ENCODE measurements around the gene NECTIN1.

The NECTIN1 gene

GRCh38 chr11:119712006-119712405 lies 17.0 kb downstream of the NECTIN1 start:
- DNase-seq, result no peak

GRCh38 chr11:119711476-119711875 lies 17.5 kb downstream of the NECTIN1 start:
- DNase-seq, result no peak

DNA sequence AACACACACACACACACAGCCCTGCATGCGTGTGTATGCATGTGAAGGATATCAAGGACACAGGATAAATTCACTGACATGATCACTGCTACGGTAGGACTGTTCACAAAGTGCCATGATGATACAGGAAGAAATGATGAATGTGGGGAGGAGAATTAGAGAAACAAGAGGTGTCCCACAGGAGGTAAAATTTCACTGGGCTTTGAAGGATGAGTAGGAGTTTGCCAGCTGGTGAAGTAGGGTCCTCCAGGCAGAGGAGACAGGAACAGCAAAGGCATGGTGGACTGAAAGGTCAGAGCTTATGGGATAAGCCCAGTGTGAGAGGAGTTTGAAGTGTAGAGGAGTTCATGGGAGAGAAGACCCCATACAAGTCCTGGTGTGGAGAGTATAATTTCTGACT lies 18.6 kb downstream of the NECTIN1 start:
- DNase-seq, result no peak

DNA sequence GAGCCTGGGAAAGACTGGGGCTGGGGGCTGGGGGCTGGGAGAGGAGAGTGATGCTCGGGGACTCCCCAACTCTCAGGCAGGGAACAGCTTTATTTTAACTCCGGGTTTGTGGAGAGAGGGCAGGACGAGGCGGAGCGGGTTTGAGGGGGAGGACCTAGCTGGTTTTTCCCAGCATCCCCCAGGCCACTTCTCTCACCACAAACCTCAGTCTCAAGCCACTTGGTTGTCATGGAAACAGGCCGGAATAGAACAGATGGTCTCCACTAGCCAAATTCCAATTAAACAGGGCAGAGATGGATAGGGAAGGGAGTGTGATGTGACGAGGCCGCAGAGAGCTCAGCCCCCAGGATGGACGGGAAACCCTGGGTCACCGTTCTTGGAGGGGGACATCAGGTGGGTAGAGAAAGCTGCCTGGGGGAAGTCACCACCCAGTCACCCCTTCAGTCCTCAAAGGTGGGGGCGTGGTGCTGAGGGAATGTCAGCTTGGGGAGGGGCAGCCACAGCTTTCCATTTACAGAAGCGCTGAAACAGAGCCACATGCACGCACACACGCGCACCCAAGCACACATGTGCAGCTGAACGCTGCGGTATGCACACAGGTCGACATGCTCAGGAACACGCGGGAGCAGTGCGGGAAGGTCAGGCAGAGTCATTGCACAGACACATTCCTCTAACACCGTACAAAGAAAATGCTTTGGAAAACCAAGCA lies 19.2 kb downstream of the NECTIN1 start:
- no peak for DNase-seq

DNA sequence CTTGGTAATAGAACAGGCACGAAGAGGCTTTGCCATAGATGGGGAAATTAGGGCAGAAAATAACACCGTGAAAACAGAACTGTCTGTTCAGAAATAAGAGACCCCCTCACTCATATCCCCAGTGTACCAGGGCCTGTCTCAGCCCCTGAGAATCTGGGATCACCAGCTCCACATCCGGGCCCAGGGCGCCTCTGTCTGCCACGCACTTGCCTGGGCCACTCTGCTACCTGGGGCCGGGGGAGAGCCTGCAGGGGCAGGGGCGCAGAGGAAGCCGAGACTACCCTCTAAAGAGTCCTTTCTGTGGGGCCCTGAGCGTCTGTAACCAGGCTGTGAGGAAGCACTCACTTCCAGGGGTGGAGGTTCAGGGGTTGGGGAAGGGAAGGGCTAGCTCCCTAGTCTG lies 19.8 kb downstream of the NECTIN1 start:
- DNase-seq, result no peak

- no peak for DNase-seq
These were observed 20.6 kb downstream of the NECTIN1 start for GRCh38 chr11:119708384-119708783.

GRCh38 chr11:119706887-119707286 lies 22.1 kb downstream of the NECTIN1 start:
- DNase-seq, result no peak

DNA sequence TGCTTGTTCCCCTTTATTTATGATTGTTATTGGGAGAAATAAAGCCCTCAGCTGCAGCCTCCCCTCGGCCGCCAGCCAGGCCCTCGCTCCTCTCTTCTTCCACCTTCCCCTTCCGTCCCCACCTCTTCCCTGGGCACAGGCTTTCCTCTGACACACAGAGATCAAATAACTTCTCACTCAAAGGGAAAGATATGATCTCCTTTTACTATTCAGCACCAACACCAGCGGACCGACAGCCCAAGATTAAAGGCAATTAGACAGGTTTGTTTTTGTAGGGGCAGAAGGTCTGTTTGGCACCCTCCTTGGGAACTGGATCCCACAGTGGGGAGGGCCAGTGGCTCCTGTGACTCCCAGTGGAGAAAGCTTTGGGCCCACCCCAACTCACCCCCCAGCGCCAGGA lies 23.0 kb downstream of the NECTIN1 start:
- no peak for DNase-seq

- DNase-seq, result no peak
These were observed 23.6 kb downstream of the NECTIN1 start for GRCh38 chr11:119705362-119705761.

DNA sequence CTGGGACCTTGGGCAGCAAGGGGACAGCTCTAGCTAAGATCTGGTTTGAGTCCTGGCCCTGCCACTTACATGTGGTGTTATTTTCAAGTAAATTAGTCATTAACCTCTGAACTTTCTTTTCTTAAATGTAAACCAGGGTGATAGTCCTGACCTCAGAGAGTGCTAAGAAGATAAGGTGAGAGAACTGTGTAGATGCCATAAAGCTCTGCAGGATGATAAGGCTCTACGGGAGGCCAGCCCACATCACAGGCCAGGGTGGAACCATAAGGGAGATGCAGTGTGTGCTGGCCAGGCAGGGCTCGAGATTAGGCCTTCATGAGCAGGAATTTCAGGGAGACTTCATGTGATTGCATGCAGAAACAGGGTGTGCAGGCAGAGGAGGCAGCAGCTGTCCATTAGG lies 24.2 kb downstream of the NECTIN1 start:
- DNase-seq, result no peak

- no peak for DNase-seq
These were observed 27.1 kb downstream of the NECTIN1 start for GRCh38 chr11:119701591-119702549.

DNA sequence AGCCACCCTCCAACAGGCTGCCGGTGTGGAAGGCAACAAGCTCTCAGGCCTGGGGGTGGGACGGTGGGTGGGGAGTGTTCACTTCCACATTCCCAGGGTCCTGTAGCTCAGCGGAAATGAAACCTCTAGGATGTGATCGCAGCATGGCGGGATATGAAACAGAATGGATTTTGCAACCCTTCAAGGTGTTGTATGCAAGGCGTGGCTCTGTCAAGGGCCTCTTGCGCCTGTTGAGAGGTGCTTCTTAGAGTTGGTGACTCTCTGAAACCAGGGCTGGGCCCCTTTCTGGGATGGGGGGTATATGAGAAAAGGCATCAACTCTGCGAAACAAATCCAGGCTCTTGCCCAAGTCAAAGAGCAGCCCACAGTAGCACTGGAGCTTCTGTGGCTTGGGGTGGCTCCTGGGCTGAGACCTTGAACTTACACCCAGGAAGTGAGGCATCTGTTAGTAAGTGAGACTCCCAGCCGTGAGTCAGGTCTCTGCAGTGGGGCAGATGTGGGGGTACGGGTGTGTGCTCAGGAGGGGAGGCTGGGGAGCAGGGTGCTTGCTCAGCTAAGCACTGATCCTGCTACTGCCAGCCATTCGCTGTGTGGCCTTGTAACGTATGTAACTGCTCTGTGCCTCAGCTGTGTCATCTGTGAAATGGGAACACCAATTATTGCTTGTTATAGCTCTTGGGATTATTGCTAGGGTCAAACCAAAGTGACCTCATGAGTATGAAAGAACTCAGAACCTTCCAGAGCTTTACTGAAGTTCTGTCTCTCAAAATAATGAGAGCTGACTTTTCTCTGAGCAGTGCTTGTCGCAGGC lies 28.3 kb downstream of the NECTIN1 start:
- peak; percentile 18 for DNase-seq

DNA sequence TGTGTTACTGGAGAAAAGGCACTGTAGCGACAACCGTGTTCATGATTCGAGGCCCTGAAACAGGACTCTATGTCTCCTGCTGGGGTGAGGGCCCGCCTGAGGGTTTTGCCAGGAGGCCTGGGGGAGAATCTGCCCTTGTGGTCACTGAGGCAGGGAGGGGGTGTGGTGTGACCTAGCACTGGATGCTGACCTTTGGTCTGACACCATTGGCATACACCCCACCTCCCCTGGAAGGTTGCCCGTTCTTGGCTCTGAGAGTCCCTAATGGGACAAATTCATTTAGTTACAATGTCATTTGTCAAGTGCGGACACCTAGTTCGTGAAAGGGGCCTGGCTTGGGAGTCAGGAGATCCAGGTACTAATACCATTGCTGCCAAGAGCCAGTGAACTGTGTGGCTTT lies 29.0 kb downstream of the NECTIN1 start:
- DNase-seq, result no peak

DNA sequence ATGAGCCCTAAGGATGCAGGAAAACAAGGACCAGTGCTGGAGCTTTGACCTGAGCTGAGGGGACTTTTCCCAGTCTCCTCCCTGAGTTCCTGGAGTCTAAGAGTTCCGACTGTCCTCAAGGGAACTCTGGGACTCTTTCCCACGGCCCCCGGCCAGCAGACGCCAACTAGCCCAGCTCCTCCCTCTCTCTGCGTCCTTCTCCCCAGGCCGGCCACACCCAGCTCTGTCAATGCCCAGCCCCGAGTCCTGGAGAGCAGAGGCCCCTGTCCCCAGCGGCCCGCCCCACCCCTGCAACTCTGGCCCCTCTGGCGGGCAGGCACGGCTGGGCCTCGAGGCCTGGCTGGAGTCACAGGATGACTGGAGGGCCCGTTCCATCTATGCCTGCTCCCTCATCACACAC lies 29.8 kb downstream of the NECTIN1 start:
- DNase-seq, result no peak

DNA sequence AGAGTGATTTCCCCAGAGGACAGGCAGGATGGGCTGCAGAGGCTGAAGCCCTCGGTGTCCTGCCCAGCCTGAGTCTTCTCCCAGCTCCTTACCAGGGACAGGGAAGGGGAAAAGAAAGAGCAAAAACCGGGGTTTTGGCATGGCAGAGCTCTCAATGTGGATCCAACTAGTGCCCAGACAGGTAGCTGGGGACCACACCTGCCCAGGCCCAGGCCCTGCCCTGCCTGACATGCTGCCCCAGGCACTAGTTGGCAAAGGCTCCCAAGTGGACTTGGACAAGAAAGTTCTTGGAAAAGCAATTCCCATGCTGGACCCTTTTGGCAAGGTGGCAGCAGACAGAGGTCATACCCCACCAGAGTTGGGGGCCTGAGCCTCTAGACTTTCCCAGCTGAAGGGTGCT lies 31.1 kb downstream of the NECTIN1 start:
- no peak for DNase-seq

GRCh38 chr11:119697445-119697844 lies 31.6 kb downstream of the NECTIN1 start:
- DNase-seq, result no peak

- DNase-seq, result no peak
These were observed 32.4 kb downstream of the NECTIN1 start for GRCh38 chr11:119696378-119697222.

- no peak for DNase-seq
These were observed 34.7 kb downstream of the NECTIN1 start for GRCh38 chr11:119694334-119694733.

GRCh38 chr11:119693253-119693815 lies 35.7 kb downstream of the NECTIN1 start:
- no peak for DNase-seq

DNA sequence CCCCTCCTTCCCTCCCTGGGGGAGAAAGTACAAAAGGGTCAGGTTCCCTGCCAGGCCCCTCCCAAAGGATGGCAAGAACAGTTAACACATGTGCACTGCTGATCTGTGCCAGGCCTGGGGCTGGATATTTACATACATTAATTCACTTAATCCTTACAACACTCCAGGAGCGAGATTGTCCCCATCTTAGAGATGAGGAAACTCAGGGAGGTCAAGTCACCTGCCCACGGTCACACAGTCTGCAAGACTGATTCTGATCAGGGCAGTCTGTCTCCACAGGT lies 36.5 kb downstream of the NECTIN1 start:
- no peak for DNase-seq

GRCh38 chr11:119691701-119692539 lies 37.1 kb downstream of the NECTIN1 start:
- DNase-seq, result no peak
